HL-60/S4 (cell line): ENCODE data around the gene CCNC.

Experiments used
- in situ Hi-C: fragments of 300-500 bp; cut with MboI; formaldehyde crosslinking; loops from 2 replicates; pipeline ENCODE4 v1.14.3; 2022; ENCODE audit warnings: low sequenced_read_pairs

Gene CCNC

GRCh38 chr6:99568103-99568933, at the start of gene CCNC:
Gene CCNC, minus strand, starts transcription at chr6:99568660. Its CDS starts 133 bp downstream, at chr6:99568527.
- in situ Hi-C loops = no loop called here

DNA sequence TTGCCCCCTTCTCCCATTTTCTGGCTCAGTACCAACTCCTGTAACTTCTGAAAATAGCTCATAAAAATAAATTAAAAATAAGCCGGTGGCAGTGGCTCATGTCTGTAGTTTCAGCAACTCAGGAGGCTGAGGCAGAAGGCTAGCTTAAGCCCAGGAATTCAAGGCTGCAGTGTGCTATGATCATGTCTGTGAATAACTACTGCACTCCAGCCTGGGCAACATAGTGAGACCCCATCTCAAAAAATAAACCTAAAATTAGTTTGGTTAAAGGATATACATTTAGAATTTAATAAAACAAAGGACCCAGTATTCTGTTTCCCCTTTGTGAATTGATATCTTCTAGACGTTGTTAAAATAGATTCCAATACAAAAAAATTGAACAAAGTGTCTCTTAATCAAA, 48.7 kb upstream of the CCNC start:
- in situ Hi-C loops = no loop called here

- in situ Hi-C loops = no loop called here
Observed at GRCh38 chr6:99614430-99615186, 46.1 kb upstream of the CCNC start.

GRCh38 chr6:99613705-99614429, 45.4 kb upstream of the CCNC start:
- in situ Hi-C loops = no loop called here

GRCh38 chr6:99613409-99613704, 44.9 kb upstream of the CCNC start:
- in situ Hi-C loops = no loop called here

DNA sequence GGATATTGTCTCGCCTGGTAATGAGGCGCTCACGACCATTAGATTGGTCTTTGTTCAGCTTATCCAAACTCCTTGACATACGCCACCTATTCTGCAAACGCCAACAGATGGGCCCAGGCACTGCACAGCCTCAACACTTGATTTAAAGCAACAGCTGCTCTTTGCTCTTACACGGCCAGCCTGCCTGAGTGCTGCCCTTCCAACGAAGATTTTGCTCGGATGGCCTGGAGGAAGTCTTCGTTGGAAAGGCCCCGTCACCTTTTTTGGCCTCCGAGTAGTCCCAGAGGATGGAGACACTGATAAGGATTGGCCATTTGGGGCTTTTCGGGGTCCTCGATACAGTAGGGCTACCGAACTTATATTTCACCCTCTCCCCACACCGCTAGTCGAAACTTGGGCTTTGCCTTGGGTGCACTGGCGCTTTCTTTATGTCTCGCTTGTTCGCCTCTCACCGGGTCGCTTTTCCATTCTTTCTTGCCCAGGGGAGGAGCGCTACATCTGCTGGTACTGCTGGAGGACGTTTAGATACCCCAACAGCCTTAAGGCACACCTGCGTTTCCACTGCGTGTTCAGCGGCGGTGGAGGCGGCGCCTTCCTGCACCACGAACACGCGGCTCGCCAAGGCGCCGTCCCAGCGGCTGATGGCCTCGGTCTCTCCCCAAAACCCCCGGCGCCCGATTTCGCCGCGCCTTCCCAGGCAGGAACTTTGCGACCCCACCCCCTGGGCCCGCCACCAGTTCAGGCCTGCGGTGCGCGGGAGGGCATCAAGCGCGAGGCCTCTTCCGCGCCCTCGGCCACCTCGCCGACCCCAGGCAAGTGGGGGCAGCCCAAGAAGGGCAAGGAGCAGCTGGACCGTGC, 44.3 kb upstream of the CCNC start:
- in situ Hi-C loops = no loop called here

GRCh38 chr6:99611148-99611547, 42.7 kb upstream of the CCNC start:
- in situ Hi-C loops = no loop called here

DNA sequence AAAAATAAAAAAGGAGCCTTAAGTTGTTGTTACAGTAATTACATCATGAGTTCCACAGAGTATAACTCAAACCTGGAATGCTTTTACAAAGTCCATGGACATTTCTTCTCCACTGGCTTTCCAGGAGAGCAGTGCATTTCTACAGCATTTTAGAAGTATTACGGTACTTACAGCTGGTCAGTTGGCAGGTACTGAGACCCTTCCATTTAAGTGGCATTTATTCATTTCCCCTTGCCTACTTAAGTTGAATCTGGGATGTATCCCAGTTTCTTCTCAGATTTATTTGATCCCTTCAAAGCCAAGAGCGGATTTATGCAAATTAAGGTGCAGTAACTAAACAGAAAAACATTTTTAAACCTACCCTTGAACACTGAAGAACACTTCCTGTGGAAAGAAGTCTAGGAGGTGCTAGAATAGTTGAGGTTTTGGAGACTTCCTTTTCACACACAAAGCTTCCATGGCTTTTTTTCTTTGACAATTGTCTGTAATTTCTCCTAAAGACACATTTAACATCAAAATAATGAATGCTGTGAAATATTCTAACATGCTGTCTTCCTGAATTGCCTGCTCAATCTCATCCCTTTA, 41.5 kb upstream of the CCNC start:
- in situ Hi-C loops = no loop called here

GRCh38 chr6:99608886-99609482, 40.5 kb upstream of the CCNC start:
- in situ Hi-C loops = no loop called here

GRCh38 chr6:99608059-99608885, 39.8 kb upstream of the CCNC start:
- in situ Hi-C loops = no loop called here

GRCh38 chr6:99607416-99608036, 39.1 kb upstream of the CCNC start:
- in situ Hi-C loops = no loop called here

GRCh38 chr6:99606656-99607415, 38.4 kb upstream of the CCNC start, which contains the start of gene PRDM13:
Gene PRDM13, plus strand, starts transcription at chr6:99606833. Its CDS starts 202 bp downstream, at chr6:99607035.
- in situ Hi-C loops = no loop called here

GRCh38 chr6:99605911-99606655, 37.6 kb upstream of the CCNC start:
- in situ Hi-C loops = no loop called here

- in situ Hi-C loops = no loop called here
Observed at GRCh38 chr6:99605074-99605734, 36.7 kb upstream of the CCNC start.

- in situ Hi-C loops = no loop called here
Observed at GRCh38 chr6:99604166-99605073, 36.0 kb upstream of the CCNC start.
